Stomach (tissue), 4 donors: ENCODE measurements around the gene SAMD14.

Experiments used
- EP300 ChIP-seq: sonication (generic); formaldehyde crosslinking; IDR thresholded peaks from one replicate; pipeline ENCODE4 v1.6.1; 2017; ENCODE audit warnings: antibody characterized with exemption
- POLR2A ChIP-seq, 4 donors: fragments of 450-650 bp; IDR thresholded peaks; one replicate each; pipeline ENCODE4 v1.6.1; 2016; ENCODE audit warnings: antibody characterized with exemption in 4 of 4, control low read depth in 2 of 4, mild to moderate bottlenecking in 1 of 4, moderate library complexity in 1 of 4
- TF ChIP-seq, protein P1 (sequence below), 7 experiments: fragments of 450-650 bp in 4 of 7; fragments of 200-600 bp in 3 of 7; sonication (generic) in 3 of 7; IDR thresholded peaks; one replicate each; pipeline ENCODE4 v1.5.1; 2016 to 2019; ENCODE audit warnings: antibody characterized with exemption in 7 of 7, control low read depth in 2 of 7, mild to moderate bottlenecking in 1 of 7

- TF ChIP-seq POLR2A (IDR thresholded peaks at IDR 0.05) = no peak
- no peak for TF ChIP-seq EP300
- TF ChIP-seq, protein P1, sequence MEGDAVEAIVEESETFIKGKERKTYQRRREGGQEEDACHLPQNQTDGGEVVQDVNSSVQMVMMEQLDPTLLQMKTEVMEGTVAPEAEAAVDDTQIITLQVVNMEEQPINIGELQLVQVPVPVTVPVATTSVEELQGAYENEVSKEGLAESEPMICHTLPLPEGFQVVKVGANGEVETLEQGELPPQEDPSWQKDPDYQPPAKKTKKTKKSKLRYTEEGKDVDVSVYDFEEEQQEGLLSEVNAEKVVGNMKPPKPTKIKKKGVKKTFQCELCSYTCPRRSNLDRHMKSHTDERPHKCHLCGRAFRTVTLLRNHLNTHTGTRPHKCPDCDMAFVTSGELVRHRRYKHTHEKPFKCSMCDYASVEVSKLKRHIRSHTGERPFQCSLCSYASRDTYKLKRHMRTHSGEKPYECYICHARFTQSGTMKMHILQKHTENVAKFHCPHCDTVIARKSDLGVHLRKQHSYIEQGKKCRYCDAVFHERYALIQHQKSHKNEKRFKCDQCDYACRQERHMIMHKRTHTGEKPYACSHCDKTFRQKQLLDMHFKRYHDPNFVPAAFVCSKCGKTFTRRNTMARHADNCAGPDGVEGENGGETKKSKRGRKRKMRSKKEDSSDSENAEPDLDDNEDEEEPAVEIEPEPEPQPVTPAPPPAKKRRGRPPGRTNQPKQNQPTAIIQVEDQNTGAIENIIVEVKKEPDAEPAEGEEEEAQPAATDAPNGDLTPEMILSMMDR (IDR thresholded peaks at IDR 0.05) = no peak
Measured at GRCh38 chr17:50080827-50081226, 49.1 kb downstream of the SAMD14 start.
